ENCODE data around the gene UBL3. TPM values are rescaled to one million over a fixed set of nuclear protein-coding genes. Genes with fewer than 3 reads are reported as not detected.

The UBL3 gene
- total RNA-seq, 1 experiment from 2014 or later = 19.7 TPM

- Histone ChIP-seq H3K4me3 (no peak overlapping the region), H3K9me3 (replicated peaks) (0 out of 2 replicates have a peak, but pooled peaks cover 4% of the 10 kb centered on the region), H3K36me3 (no peaks in the 10 kb centered on the region), H3K4me1 (replicated peaks) (no peaks in the 10 kb centered on the region), H3K27ac (no peak overlapping the region), H3K27me3 (replicated peaks) (no peaks in the 10 kb centered on the region)
- no peak for DNase-seq (ENCODE audit: low read depth in 1 of 2, low spot score in 2 of 2)
Observed at GRCh38 chr13:29718694-29719093, 131.7 kb downstream of the UBL3 start.

- Histone ChIP-seq H3K36me3 (no peaks in the 10 kb centered on the region), H3K27me3 (replicated peaks) (no peaks in the 10 kb centered on the region), H3K27ac (no peak overlapping the region), H3K9me3 (replicated peaks) (0 out of 2 replicates have a peak, but pooled peaks cover 4% of the 10 kb centered on the region), H3K4me1 (replicated peaks) (no peaks in the 10 kb centered on the region), H3K4me3 (no peak overlapping the region)
- no peak for DNase-seq (ENCODE audit: low read depth in 1 of 2, low spot score in 2 of 2)
Observed at GRCh38 chr13:29716493-29716892, 133.9 kb downstream of the UBL3 start.
